Measurements from ENCODE around the gene TMEM31.

GRCh38 chrX:103716962-103717361, 6.3 kb downstream of the TMEM31 start:
- TF ChIP-seq, protein P1, sequence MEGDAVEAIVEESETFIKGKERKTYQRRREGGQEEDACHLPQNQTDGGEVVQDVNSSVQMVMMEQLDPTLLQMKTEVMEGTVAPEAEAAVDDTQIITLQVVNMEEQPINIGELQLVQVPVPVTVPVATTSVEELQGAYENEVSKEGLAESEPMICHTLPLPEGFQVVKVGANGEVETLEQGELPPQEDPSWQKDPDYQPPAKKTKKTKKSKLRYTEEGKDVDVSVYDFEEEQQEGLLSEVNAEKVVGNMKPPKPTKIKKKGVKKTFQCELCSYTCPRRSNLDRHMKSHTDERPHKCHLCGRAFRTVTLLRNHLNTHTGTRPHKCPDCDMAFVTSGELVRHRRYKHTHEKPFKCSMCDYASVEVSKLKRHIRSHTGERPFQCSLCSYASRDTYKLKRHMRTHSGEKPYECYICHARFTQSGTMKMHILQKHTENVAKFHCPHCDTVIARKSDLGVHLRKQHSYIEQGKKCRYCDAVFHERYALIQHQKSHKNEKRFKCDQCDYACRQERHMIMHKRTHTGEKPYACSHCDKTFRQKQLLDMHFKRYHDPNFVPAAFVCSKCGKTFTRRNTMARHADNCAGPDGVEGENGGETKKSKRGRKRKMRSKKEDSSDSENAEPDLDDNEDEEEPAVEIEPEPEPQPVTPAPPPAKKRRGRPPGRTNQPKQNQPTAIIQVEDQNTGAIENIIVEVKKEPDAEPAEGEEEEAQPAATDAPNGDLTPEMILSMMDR (IDR thresholded peaks at IDR 0.05), result no peak
- no peak for TF ChIP-seq EP300 (IDR thresholded peaks at IDR 0.05)
- no peak for TF ChIP-seq POLR2A (IDR thresholded peaks at IDR 0.05)

Data from sigmoid colon (tissue), 4 donors.